Adipose tissue (tissue), 3 donors: ENCODE data around the gene RIC1. TPM values are rescaled to one million over a fixed set of nuclear protein-coding genes. Genes with fewer than 3 reads are reported as not detected.
"Not testable (repeated sequence)": the region's sequence is repeated elsewhere in the genome, so short reads cannot be mapped to it uniquely, and the experiment has no call there.

Experiments used
- H3K27ac ChIP-seq: one replicate; pipeline ENCODE4 v1.5.1; 2013; ENCODE audit warnings: low read depth, low read length
- WGBS, 3 donors: extraction: QIAGEN DNeasy Blood & Tissue Kit; methylation state at CpG; one replicate each; pipeline ENCODE4 v1.1.7; 2013; 5-methylcytosine and 5-hydroxymethylcytosine counted together
- polyA plus RNA-seq, 3 donors: library from polyadenylated mRNA; stranded (reverse); fragments of 200-250 nt; gene quantifications; one replicate each; pipeline ENCODE4 v1.2.3, GENCODE V29; 2013
- donor health status: healthy with polysubstance abuse.
- donor health status: Bipolar disorder and iron deficiency.
- donor health status: healthy.

Gene RIC1
- polyA plus RNA-seq, 3 donors, result 5.3 to 7.7 (median 6.3) TPM

- 84 to 93% (median 90%) methylated on average over 1 of the region's 1 CpG for WGBS, 3 donors
These were observed 135.4 kb downstream of the RIC1 start for GRCh38 chr9:5764130-5764868.

GRCh38 chr9:5767968-5768932 lies 139.3 kb downstream of the RIC1 start:
- 81 to 89% (median 83%) methylated on average over 5 of the region's 5 CpGs for WGBS, 3 donors
- no peak overlapping the region for H3K27ac ChIP-seq

More at GRCh38 chr9:5764130-5764868, 135.4 kb downstream of the RIC1 start:
- no peak overlapping the region for H3K27ac ChIP-seq

- 90 to 98% (median 91%) methylated on average over 3 of the region's 3 CpGs for WGBS, 3 donors
- H3K27ac ChIP-seq, result no peak overlapping the region
These were observed 144.6 kb downstream of the RIC1 start for GRCh38 chr9:5773324-5773999.

- WGBS, 3 donors, result 94 to 97% (median 94%) methylated on average over 1 of the region's 1 CpG
- H3K27ac ChIP-seq, result no peak overlapping the region
These were observed 149.9 kb downstream of the RIC1 start for GRCh38 chr9:5778805-5779204.

GRCh38 chr9:5779705-5780218 lies 150.9 kb downstream of the RIC1 start:
- not testable (repeated sequence) for H3K27ac ChIP-seq
- WGBS, 3 donors, result 90 to 99% (median 97%) methylated on average over 4 of the region's 4 CpGs

- not testable (repeated sequence) for H3K27ac ChIP-seq
- WGBS, 3 donors, result 95 to 100% (median 96%) methylated on average over 3 of the region's 3 CpGs
These were observed 154.5 kb downstream of the RIC1 start for GRCh38 chr9:5783420-5783819.

GRCh38 chr9:5783982-5784381 lies 155.1 kb downstream of the RIC1 start:
- H3K27ac ChIP-seq, result no peak overlapping the region
- 91 to 100% (median 91%) methylated on average over 1 of the region's 1 CpG for WGBS, 3 donors

GRCh38 chr9:5784526-5785315 lies 155.8 kb downstream of the RIC1 start:
- no peak overlapping the region for H3K27ac ChIP-seq
- 57 to 80% (median 70%) methylated on average over 4 of the region's 4 CpGs for WGBS, 3 donors

- H3K27ac ChIP-seq, result no peak overlapping the region
- WGBS, 3 donors, result 84 to 93% (median 92%) methylated on average over 6 of the region's 6 CpGs
These were observed 157.6 kb downstream of the RIC1 start for GRCh38 chr9:5786370-5787127.

GRCh38 chr9:5787220-5787619 lies 158.3 kb downstream of the RIC1 start:
- 48 to 97% (median 97%) methylated on average over 2 of the region's 2 CpGs for WGBS, 3 donors
- no peak overlapping the region for H3K27ac ChIP-seq

- H3K27ac ChIP-seq, result no peak overlapping the region
- WGBS, 3 donors, result 64 to 99% (median 95%) methylated on average over 2 of the region's 2 CpGs
These were observed 158.9 kb downstream of the RIC1 start for GRCh38 chr9:5787759-5788302.

GRCh38 chr9:5789489-5789888 lies 160.6 kb downstream of the RIC1 start:
- WGBS, 3 donors, result 73 to 97% (median 86%) methylated on average over 5 of the region's 5 CpGs

GRCh38 chr9:5790923-5791322 lies 162.0 kb downstream of the RIC1 start:
- WGBS, 3 donors, result 53 to 88% (median 54%) methylated on average over 1 of the region's 1 CpG

More at GRCh38 chr9:5789489-5789888, 160.6 kb downstream of the RIC1 start:
- no peak overlapping the region for H3K27ac ChIP-seq

GRCh38 chr9:5791870-5792269 lies 163.0 kb downstream of the RIC1 start:
- WGBS, 3 donors, result 67 to 83% (median 78%) methylated on average over 3 of the region's 3 CpGs
- no peak overlapping the region for H3K27ac ChIP-seq

More at GRCh38 chr9:5790923-5791322, 162.0 kb downstream of the RIC1 start:
- no peak overlapping the region for H3K27ac ChIP-seq

GRCh38 chr9:5793812-5794211 lies 164.9 kb downstream of the RIC1 start:
- 88 to 96% (median 95%) methylated on average over 1 of the region's 1 CpG for WGBS, 3 donors
- no peak overlapping the region for H3K27ac ChIP-seq

- WGBS, 3 donors, result 85 to 97% (median 95%) methylated on average over 2 of the region's 2 CpGs
- no peak overlapping the region for H3K27ac ChIP-seq
These were observed 167.4 kb downstream of the RIC1 start for GRCh38 chr9:5796298-5796697.

- no peak overlapping the region for H3K27ac ChIP-seq
- WGBS, 3 donors, result 47 to 84% (median 78%) methylated on average over 2 of the region's 2 CpGs
These were observed 169.7 kb downstream of the RIC1 start for GRCh38 chr9:5798581-5798980.
